Cerebellar nuclear complex (tissue), 1 donor: ENCODE data around the gene SPR.
"Not testable (repeated sequence)": the region's sequence is repeated elsewhere in the genome, so short reads cannot be mapped to it uniquely, and the experiment has no call there.

ENCODE experiments used
- DNase-seq, 2 experiments: peaks; one replicate each; lab custom pipeline; 2025; lab: John Stamatoyannopoulos, UW

SPR gene

GRCh38 chr2:72888438-72889202 lies 1.4 kb downstream of the SPR start:
- DNase-seq = no peak

GRCh38 chr2:72889991-72890390 lies 2.8 kb downstream of the SPR start:
- no peak for DNase-seq

GRCh38 chr2:72891091-72891818 lies 4.0 kb downstream of the SPR start:
- no peak for DNase-seq

- DNase-seq = peak in 1 of 2 experiments; percentile 5
These were observed 5.4 kb downstream of the SPR start for GRCh38 chr2:72892506-72893173.

- no peak for DNase-seq
These were observed 6.5 kb downstream of the SPR start for GRCh38 chr2:72893594-72894319.

GRCh38 chr2:72894514-72894913 lies 7.3 kb downstream of the SPR start:
- no peak for DNase-seq

GRCh38 chr2:72895154-72895553 lies 7.9 kb downstream of the SPR start:
- no peak for DNase-seq

GRCh38 chr2:72895759-72896281 lies 8.6 kb downstream of the SPR start:
- no peak for DNase-seq

GRCh38 chr2:72896446-72896845 lies 9.2 kb downstream of the SPR start:
- DNase-seq = no peak

- no peak for DNase-seq
These were observed 10.8 kb downstream of the SPR start for GRCh38 chr2:72897785-72898584.

- no peak for DNase-seq
These were observed 11.3 kb downstream of the SPR start for GRCh38 chr2:72898585-72898906.

GRCh38 chr2:72900191-72900825 lies 13.1 kb downstream of the SPR start:
- no peak for DNase-seq

- DNase-seq = no peak
These were observed 14.2 kb downstream of the SPR start for GRCh38 chr2:72901426-72901825.

- DNase-seq = not testable (repeated sequence)
These were observed 20.2 kb downstream of the SPR start for GRCh38 chr2:72907369-72907768.

- no peak for DNase-seq
These were observed 21.5 kb downstream of the SPR start for GRCh38 chr2:72908741-72909140.

- no peak for DNase-seq
These were observed 24.0 kb downstream of the SPR start for GRCh38 chr2:72911256-72911655.

- no peak for DNase-seq
These were observed 26.4 kb downstream of the SPR start for GRCh38 chr2:72913486-72914205.

GRCh38 chr2:72914206-72914559 lies 27.0 kb downstream of the SPR start:
- DNase-seq = no peak

- DNase-seq = no peak
These were observed 27.5 kb downstream of the SPR start for GRCh38 chr2:72914589-72915319.
